ENCODE data around the gene HNF1B.

Gene HNF1B

GRCh38 chr17:37706446-37706845 lies 38.4 kb downstream of the HNF1B start:
- H3K9me3 ChIP-seq (ENCODE audit: severe bottlenecking) = no peaks in the 10 kb centered on the region
- no peaks in the 10 kb centered on the region for H3K36me3 ChIP-seq
- no peaks in the 10 kb centered on the region for H3K27me3 ChIP-seq (ENCODE audit: insufficient read depth, low read depth, severe bottlenecking)
- DNase-seq = no peak
- no peak overlapping the region for H3K4me3 ChIP-seq (ENCODE audit: low read depth, low read length)
- H3K27ac ChIP-seq = no peak overlapping the region
- no peak for TF ChIP-seq CTCF (IDR thresholded peaks at IDR 0.05; ENCODE audit: low read depth, low read length)

DNA sequence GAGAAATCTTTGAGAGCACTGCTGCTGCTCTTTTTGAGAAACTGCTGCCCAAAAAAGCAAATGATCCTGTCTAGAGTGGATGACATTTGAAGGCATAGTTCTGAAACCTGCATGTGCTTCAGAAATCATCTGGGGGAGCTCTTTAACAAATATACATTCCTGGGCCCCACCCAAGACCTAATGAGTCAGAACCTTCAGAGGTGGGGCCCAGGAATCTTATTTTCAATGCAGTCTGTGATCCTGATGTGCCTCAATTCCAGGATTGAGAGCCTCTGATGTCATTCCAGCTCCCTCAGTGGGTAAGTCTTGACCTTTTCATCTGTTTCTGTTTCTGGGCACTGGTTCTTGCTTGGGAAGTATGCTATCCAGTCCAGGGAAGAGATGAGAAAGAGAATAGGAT lies 42.3 kb downstream of the HNF1B start:
- Histone ChIP-seq H3K4me3 (ENCODE audit: low read depth, low read length) (no peak overlapping the region), H3K36me3 (no peaks in the 10 kb centered on the region), H3K9me3 (ENCODE audit: severe bottlenecking) (no peaks in the 10 kb centered on the region), H3K27ac (no peak overlapping the region), H3K27me3 (ENCODE audit: insufficient read depth, low read depth, severe bottlenecking) (no peaks in the 10 kb centered on the region)
- TF ChIP-seq CTCF (IDR thresholded peaks at IDR 0.05; ENCODE audit: low read depth, low read length) = no peak
- DNase-seq = no peak

DNA sequence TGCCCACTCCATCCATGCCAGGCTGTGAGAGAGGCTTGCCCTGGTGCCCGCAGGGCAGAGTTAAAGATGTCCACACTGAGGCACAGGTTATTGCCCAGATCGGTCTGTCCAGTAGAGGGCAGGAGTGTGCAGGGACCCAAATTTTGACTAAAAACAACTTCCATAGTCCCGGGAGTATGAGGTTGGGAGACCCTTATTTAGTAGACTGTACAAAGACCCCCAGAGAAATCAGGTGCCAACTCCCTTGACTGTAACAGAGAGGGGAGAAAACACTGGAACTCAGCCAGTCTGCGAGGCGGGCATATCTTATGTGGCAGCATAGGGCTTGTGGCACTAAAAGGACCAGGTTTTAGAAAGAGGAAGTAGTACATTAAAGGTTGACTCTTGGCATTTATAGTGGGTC lies 43.4 kb downstream of the HNF1B start:
- no peaks in the 10 kb centered on the region for H3K9me3 ChIP-seq (ENCODE audit: severe bottlenecking)
- no peak overlapping the region for H3K27ac ChIP-seq
- no peak overlapping the region for H3K4me3 ChIP-seq (ENCODE audit: low read depth, low read length)
- peak; percentile 79 for TF ChIP-seq CTCF (IDR thresholded peaks at IDR 0.05; ENCODE audit: low read depth, low read length)
- H3K27me3 ChIP-seq (ENCODE audit: insufficient read depth, low read depth, severe bottlenecking) = no peaks in the 10 kb centered on the region
- no peaks in the 10 kb centered on the region for H3K36me3 ChIP-seq
- peak; percentile 26 for DNase-seq

DNA sequence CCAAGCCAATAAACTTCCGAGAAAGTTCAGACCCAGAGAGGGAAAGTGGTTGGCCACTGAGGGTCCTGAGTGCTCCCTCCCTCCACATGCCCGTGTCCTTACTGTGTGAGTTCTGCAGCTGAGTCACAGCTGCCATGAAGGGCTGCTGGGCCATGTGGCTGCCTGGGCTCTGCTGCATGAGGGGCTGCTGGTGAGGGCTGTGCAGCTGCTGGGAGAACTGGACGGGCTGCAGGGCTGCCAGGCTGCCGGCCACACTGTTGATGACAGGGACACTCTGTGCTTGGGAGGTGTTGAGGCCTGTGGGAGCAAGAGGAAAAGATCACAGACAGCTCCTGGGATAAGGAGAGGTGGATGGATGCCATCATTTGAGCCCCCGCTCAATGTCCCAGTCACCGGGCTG lies 44.0 kb downstream of the HNF1B start:
- Histone ChIP-seq H3K27me3 (ENCODE audit: insufficient read depth, low read depth, severe bottlenecking) (no peaks in the 10 kb centered on the region), H3K27ac (no peak overlapping the region), H3K9me3 (ENCODE audit: severe bottlenecking) (no peaks in the 10 kb centered on the region), H3K4me3 (ENCODE audit: low read depth, low read length) (no peak overlapping the region), H3K36me3 (no peaks in the 10 kb centered on the region)
- DNase-seq = no peak
- no peak for TF ChIP-seq CTCF (IDR thresholded peaks at IDR 0.05; ENCODE audit: low read depth, low read length)

DNA sequence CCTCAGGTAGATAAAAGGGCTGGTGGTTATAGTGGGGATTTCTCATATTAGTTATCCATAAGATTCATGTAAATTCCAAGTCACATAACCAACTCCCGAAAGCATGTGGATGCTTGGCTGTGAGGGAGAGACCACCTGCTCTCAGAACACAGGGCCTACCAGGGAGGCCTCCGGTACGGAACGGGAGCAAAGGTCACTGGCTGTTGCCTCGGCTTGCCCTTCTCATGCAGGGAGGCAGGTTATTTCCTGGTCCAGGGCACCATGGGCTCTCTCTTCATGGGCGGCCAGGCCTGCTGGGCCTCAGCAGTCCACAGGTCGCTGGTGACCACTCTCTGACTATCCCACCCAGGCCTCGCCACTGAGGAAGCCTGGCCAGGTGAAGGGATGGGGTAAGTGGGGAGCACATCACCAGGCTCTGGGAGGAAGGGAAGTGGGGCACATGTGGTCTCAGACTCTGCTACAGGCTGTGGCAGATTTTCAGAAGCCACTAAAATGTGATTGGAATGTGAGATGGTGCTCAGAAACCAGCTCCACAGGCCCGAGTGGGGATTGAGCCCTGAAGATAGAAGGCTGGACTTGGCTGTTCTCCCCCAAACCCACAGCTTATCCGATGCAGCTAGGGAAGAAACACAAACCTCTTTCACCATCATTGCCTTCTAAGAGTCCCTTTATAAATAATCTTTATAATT lies 45.4 kb downstream of the HNF1B start:
- no peaks in the 10 kb centered on the region for H3K9me3 ChIP-seq (ENCODE audit: severe bottlenecking)
- TF ChIP-seq CTCF (IDR thresholded peaks at IDR 0.05; ENCODE audit: low read depth, low read length) = no peak
- H3K36me3 ChIP-seq = no peaks in the 10 kb centered on the region

DNA sequence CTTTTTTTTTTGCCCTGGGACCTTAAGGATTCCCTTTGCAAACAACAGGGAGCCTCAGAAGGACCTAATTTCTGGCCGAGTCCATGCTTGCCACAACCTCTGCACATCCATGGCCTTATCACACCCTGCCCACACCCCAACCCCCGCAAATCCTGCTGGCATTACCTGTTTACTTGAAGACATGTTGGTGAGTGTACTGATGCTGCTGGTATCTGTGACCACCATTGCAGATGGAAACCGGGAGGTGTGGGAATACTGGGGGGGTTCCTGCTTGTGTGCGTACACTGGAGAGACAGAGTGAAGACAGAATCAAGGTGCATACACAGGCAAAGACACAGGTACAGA lies 46.0 kb downstream of the HNF1B start:
- Histone ChIP-seq H3K4me3 (ENCODE audit: low read depth, low read length) (no peak overlapping the region), H3K27me3 (ENCODE audit: insufficient read depth, low read depth, severe bottlenecking) (no peaks in the 10 kb centered on the region), H3K27ac (no peak overlapping the region), H3K9me3 (ENCODE audit: severe bottlenecking) (no peaks in the 10 kb centered on the region), H3K36me3 (no peaks in the 10 kb centered on the region)
- DNase-seq = no peak
- no peak for TF ChIP-seq CTCF (IDR thresholded peaks at IDR 0.05; ENCODE audit: low read depth, low read length)

More for the DNA sequence above, 45.4 kb downstream of the HNF1B start:
- no peak for DNase-seq
- Histone ChIP-seq H3K4me3 (ENCODE audit: low read depth, low read length) (no peak overlapping the region), H3K27ac (no peak overlapping the region), H3K27me3 (ENCODE audit: insufficient read depth, low read depth, severe bottlenecking) (no peaks in the 10 kb centered on the region)
